NCI-H460 (cell line): ENCODE results near the gene TRAPPC12. TPM values are rescaled to one million over a fixed set of nuclear protein-coding genes. Genes with fewer than 3 reads are reported as not detected.
A peak's percentile ranks its signal among the peaks of the same experiment; 100 is the strongest.
"Not testable (repeated sequence)": the region's sequence is repeated elsewhere in the genome, so short reads cannot be mapped to it uniquely, and the experiment has no call there.

Experiments used
- DNase-seq: peaks from one replicate; pipeline ENCODE4 v3.0.0-alpha.2; 2016; ENCODE audit warnings: low read depth; ENCODE audit errors: extremely low read depth
- total RNA-seq: library from RNA; depleted of rRNA; stranded (reverse); fragments of >200 nt; shearing (Covaris generic); gene quantifications from 2 replicates; pipeline ENCODE4 v1.2.3, GENCODE V29; 2014

The TRAPPC12 gene
- total RNA-seq, 1 experiment from 2014 or later, result 60.8 TPM

GRCh38 chr2:3451926-3452671 lies 72.6 kb downstream of the TRAPPC12 start:
- DNase-seq, result no peak

DNA sequence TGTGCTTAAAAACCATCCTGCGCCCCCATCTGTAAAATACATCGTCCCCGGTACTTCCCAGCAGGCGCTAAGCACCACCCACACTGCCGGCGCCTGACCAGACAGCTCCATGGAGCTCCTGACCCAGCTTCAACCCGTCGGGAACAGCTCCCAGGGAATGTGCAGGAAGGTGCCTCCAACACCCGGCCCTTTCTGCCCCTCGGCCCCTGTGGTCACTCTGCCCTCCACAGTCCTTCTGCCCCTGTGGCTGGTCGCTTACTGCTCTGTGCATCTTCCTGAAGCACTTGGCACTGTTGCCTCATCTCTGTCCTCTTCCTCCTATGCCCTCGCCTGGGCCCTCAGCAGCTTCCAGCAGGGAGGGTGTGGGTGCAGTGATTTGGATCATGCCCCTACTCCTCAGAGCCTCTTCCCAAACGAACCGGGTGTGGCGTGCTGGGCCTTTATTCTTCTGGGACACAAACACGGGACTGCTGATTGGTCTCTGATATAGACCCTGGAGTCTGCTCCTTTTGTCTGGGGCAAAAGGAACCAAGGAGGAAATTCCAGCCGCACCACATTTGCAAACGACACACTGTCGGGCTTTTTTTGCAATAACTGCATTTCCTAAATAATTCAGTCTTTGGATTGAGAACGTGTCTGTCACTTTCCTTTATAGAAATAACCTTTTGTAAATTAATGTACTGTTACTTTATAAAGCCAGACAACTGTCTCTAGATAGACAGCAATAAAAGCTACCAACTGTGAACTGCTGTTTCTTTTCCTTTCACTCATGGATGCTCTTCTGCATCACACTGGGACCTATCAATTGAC lies 73.9 kb downstream of the TRAPPC12 start:
- no peak for DNase-seq

- DNase-seq, result not testable (repeated sequence)
These were observed 74.5 kb downstream of the TRAPPC12 start for GRCh38 chr2:3454005-3454404.

GRCh38 chr2:3454802-3455201 lies 75.3 kb downstream of the TRAPPC12 start:
- no peak for DNase-seq

DNA sequence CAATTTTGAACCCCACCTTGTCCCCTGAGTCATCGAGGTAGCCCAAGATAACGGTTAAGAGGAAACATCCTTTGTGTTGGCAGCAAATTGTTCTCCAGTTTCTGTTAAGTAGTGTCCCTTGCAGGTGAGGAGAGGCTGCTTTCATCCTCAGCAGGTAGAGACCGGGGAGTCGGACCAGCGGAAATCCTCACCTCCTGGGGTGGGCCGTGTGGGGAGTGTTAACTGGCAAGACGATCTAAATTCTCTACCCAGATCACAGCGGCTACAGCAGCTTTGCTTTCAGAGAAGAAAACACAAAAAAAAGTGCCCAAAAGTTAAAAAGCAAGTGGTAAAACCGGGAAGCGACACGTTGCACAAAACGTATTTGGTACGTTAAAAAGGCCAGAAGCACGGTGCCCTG lies 76.6 kb downstream of the TRAPPC12 start:
- DNase-seq, result no peak

DNA sequence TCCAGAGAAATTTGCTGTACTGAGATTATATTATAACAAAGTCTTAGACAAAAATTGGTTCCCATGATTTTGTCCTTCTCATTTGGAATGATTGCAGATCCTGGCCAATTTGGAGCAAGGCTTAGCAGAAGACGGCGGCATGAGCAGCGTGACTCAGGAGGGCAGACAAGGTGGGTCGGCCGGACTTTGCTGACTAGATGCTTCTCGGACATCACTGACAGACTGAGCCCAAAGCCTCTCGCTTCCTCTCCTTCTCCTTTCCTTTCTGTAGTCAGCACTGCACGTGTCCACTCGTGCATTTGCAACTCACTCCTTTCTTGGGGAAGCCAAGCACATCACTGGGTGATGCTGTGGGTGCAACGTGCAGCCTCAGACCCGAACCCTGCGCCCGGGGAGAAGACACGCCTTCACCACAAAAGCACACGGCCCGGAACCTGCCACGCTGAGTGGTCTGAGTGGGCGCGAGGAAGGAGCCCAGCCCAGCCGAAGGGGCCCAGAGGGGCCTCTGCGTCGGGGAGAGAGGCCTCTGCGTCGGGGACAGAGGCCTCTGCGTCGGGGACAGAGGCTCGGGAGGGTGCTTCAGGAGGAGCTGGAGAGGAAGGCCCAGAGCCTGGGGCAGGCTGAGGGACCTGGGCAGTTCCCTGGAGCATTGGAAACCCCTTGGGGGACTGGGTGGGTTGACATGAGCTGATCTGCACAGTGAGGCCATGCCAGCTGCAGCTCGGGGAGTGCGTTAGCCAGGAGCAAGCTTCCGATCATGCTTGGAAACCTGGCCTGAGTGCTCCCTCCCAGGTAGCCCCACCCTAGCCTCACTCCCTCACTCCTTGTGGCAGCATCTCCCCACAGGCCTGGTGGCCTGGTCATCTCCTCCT lies 78.3 kb downstream of the TRAPPC12 start:
- DNase-seq, result no peak

GRCh38 chr2:3458396-3459184 lies 79.1 kb downstream of the TRAPPC12 start:
- no peak for DNase-seq

DNA sequence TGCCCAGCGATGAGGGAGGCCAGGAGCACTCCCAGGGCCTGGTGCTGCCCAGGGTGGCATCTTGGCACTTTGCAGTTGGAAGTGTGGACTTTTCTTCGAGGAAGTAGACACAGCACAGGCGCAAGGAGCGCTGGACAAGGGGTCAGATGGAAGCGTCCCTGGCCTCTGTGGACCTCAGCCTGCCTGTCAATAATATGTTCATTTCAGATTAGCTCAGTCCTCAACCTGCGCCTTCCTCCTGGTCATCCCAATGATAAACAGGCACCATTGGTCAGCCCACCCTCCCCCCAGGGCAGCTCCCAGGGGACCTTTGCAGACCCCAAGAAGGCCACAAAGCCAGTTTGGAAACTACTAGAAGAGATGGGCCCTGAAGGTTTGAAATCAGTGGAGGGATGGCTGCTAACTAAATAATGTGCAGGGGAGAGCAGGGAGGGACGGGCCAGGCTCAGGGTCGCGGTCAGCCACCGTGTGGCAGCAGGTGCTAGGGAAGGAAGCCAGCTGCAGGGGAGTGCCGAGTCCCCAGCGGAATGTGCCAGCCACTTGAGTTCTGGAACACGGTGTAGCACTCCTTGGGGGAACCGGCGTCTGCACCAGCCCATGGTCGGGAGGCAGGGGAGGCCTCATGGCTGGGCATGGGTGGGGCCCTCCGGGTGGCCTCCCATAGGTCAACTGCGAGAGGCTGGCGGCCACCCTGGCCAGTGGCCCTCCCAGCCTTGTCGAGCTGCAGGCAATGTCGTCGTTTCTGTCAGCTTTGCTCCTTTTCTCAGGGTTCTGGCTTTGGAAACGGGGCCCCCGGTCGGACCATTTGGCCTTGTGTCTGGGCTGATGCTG lies 79.9 kb downstream of the TRAPPC12 start:
- no peak for DNase-seq

DNA sequence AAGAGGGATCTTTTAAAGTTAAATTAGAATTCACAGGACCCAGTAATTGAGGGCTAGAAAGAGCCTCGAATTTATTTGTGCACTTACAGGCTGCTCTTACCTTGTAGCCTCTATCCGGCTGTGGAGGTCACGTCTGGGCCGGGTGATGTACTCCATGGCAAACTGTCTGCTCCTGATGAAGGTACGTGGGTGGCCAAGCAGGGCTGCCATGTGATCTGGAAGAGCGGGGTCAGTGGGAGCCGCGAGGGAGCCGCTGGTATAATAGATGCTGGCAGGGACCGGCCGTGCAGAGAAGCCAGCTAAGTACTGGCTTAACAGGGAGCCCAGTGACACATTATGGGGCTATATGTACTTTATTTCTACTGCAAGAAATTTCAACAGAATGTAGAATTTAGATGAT lies 80.7 kb downstream of the TRAPPC12 start:
- DNase-seq, result no peak

DNA sequence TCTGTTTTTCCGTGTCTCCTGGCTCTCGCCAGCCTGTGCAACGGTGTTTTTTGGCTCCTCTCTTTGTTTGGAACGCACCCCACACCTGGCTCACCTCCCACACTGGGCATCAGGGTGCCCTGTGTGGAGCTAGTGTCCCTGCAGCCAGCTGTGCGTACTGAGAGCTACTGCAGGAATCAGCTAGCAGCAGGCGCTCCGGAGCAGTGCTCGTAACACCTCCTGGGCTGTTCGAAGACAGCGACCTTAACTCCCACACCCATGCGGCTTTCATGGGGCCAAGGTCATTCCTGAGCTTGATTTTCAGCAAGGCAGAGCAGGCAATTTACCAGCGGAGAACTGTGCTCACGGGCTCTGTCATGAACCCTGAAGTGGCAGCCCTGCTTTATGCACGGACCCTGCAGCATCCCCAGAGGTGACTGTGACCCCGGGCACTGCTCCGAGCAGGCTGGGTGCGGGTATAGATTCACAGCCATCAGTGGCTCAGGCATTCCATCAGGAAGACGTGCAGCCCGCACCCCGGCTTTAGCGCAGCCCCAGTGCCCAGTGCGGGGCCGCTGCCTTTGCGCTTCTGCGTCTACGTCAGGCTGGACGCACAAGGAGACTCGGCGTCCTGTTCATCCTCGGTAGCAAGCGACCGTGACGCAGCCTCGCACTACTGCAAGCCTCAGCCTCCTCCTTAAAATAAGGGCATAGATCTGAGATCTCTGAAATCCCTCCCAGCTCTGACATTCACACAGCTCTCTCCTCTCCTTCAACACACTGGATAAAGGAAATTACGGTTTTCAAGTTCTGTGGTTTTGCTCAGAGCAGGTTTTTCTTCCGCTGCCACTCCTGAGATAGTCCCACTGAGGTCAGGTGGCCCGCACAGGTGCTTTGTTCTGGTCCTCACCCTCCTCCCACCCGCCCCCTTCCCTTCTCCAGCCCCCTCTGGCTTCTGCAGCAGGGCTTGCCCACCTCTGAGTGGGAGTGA lies 81.6 kb downstream of the TRAPPC12 start:
- DNase-seq, result no peak

DNA sequence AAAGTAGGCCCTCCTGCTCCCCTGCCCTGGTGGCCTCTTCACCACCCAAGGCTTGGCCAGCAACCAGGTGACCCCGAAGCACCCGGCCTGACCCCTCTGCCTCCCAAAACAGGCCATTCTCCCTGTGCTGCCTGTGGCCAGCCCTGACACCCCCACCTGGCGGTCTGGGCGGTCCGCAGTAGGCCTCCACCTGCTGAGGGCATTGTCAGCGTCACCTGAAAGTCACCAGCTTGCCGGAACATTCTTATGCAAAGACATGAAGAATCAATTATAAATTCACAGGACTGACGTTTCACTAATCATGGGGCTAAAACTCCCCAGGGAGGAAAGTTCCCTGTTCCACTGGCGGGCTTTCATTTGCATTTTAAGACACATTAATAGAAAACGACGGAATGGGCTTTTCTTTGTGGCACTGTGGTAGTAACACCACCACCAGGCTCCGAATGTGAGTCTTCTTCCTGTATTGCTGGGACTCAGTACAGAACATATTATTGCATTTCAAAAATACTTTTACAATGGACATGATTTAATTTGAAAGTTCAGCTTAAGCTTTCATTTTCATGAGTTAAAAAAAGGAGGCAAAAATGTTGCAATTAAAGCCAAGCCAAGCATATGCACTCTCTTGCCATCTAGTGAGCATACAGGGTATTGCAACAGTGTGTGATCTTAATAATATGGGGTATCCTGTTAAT lies 82.5 kb downstream of the TRAPPC12 start:
- peak; percentile 59 for DNase-seq

GRCh38 chr2:3462493-3463104 lies 83.1 kb downstream of the TRAPPC12 start:
- no peak for DNase-seq

GRCh38 chr2:3463186-3463835 lies 83.8 kb downstream of the TRAPPC12 start:
- no peak for DNase-seq

- no peak for DNase-seq
These were observed 84.5 kb downstream of the TRAPPC12 start for GRCh38 chr2:3463944-3464343.

DNA sequence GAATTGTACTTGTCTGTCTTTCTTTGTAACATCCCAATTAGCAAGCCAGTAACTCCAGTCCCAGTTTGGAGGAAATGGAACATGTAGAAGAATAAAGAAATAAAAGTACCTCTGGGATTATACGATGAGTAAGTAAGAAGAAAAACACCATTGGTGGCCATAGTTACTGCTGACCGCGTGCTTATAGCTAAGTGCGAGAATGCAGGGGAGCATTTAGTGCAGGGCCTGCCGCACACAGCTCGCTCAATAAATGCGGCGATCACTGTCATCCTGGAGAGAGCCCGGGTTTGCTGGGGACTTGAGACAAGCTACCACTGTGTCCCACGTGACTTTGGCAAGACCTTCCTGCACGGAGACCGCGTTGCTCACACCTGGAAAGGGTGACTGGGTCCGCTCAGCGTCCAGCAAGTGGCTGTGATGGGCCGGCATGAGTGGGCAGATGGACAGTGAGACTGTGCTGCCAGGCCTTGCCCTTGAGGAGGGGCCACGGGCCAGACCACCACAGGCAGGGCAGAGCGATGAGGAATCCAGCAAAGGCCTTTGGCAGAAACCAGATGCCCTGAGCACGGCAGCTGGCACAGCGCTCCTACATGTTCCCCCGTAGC lies 85.0 kb downstream of the TRAPPC12 start:
- DNase-seq, result no peak

- DNase-seq, result no peak
These were observed 85.8 kb downstream of the TRAPPC12 start for GRCh38 chr2:3465328-3465727.
